Measurements from ENCODE around the gene RNF41. TPM values are rescaled to one million over a fixed set of nuclear protein-coding genes. Genes with fewer than 3 reads are reported as not detected.

Gene RNF41
- total and polyA plus RNA-seq, 4 donors, result 51.5 to 75.1 (median 57.3) TPM

GRCh38 chr12:56248711-56249110 is 27.0 kb upstream of the RNF41 start:
- Histone ChIP-seq H3K36me3 (ENCODE audit: control insufficient read depth, insufficient read depth, low read length) (peaks cover 92% of the 10 kb centered on the region), H3K27ac (ENCODE audit: low read depth, low read length) (no peak overlapping the region), H3K27me3 (ENCODE audit: control insufficient read depth, insufficient read depth, low read length) (no peaks in the 10 kb centered on the region), H3K9me3 (ENCODE audit: control insufficient read depth, insufficient read depth, low read length) (no peaks in the 10 kb centered on the region), H3K4me1 (ENCODE audit: control insufficient read depth, insufficient read depth, low read length) (no peaks in the 10 kb centered on the region), H3K4me3 (ENCODE audit: low read depth, low read length) (no peak overlapping the region)
- WGBS (ENCODE audit: insufficient coverage), result 94% methylated on average over 7 of the region's 8 CpGs
- DNase-seq (ENCODE audit: low read depth in 4 of 6, low spot score in 6 of 6), result no peak

- Histone ChIP-seq H3K9me3 (ENCODE audit: control insufficient read depth, insufficient read depth, low read length) (no peaks in the 10 kb centered on the region), H3K27me3 (ENCODE audit: control insufficient read depth, insufficient read depth, low read length) (no peaks in the 10 kb centered on the region), H3K27ac (ENCODE audit: low read depth, low read length) (no peak overlapping the region), H3K36me3 (ENCODE audit: control insufficient read depth, insufficient read depth, low read length) (peaks cover 92% of the 10 kb centered on the region), H3K4me3 (ENCODE audit: low read depth, low read length) (no peak overlapping the region), H3K4me1 (ENCODE audit: control insufficient read depth, insufficient read depth, low read length) (no peaks in the 10 kb centered on the region)
- WGBS (ENCODE audit: insufficient coverage), result 96% methylated on average over 16 of the region's 16 CpGs
- DNase-seq (ENCODE audit: low read depth in 4 of 6, low spot score in 6 of 6), result no peak
These were observed 26.2 kb upstream of the RNF41 start for GRCh38 chr12:56247923-56248322.

- WGBS (ENCODE audit: insufficient coverage), result 97% methylated on average over 14 of the region's 14 CpGs
- no peaks in the 10 kb centered on the region for H3K27me3 ChIP-seq (ENCODE audit: control insufficient read depth, insufficient read depth, low read length)
- H3K9me3 ChIP-seq (ENCODE audit: control insufficient read depth, insufficient read depth, low read length), result no peaks in the 10 kb centered on the region
- H3K4me1 ChIP-seq (ENCODE audit: control insufficient read depth, insufficient read depth, low read length), result no peaks in the 10 kb centered on the region
- H3K36me3 ChIP-seq (ENCODE audit: control insufficient read depth, insufficient read depth, low read length), result peaks cover 96% of the 10 kb centered on the region
- H3K4me3 ChIP-seq (ENCODE audit: low read depth, low read length), result no peak overlapping the region
- H3K27ac ChIP-seq (ENCODE audit: low read depth, low read length), result no peak overlapping the region
- no peak for DNase-seq (ENCODE audit: low read depth in 4 of 6, low spot score in 6 of 6)
These were observed 22.8 kb upstream of the RNF41 start for GRCh38 chr12:56244494-56244893.

GRCh38 chr12:56243731-56244181 is 22.0 kb upstream of the RNF41 start:
- no peak for DNase-seq (ENCODE audit: low read depth in 4 of 6, low spot score in 6 of 6)
- Histone ChIP-seq H3K27ac (ENCODE audit: low read depth, low read length) (no peak overlapping the region), H3K4me3 (ENCODE audit: low read depth, low read length) (no peak overlapping the region), H3K9me3 (ENCODE audit: control insufficient read depth, insufficient read depth, low read length) (no peaks in the 10 kb centered on the region), H3K36me3 (ENCODE audit: control insufficient read depth, insufficient read depth, low read length) (peaks cover 98% of the 10 kb centered on the region), H3K27me3 (ENCODE audit: control insufficient read depth, insufficient read depth, low read length) (no peaks in the 10 kb centered on the region), H3K4me1 (ENCODE audit: control insufficient read depth, insufficient read depth, low read length) (no peaks in the 10 kb centered on the region)
- 60% methylated on average over 1 of the region's 3 CpGs for WGBS (ENCODE audit: insufficient coverage)

DNA sequence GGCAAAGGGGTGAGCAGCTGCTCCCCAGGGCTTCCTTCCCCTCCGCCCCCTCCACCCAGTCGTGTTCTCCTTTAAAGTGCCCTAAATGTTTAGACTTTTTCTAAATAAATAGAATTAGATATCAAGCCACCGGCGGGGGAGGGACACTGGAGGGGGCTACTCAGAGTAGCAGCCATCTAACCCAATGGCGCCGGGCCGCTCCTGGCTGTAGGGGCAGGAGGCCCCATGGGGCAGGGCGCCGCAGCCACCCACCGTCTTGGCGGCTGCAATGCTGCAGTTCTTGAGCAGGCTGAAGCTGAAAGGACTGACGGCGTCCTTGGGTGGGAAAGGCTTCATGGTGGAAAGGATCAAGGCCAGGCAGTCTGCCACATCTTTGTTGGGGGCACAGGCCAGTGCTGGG is 21.3 kb upstream of the RNF41 start:
- 96% methylated on average over 9 of the region's 13 CpGs for WGBS (ENCODE audit: insufficient coverage)
- H3K27ac ChIP-seq (ENCODE audit: low read depth, low read length), result peak overlapping the region; percentile 10

DNA sequence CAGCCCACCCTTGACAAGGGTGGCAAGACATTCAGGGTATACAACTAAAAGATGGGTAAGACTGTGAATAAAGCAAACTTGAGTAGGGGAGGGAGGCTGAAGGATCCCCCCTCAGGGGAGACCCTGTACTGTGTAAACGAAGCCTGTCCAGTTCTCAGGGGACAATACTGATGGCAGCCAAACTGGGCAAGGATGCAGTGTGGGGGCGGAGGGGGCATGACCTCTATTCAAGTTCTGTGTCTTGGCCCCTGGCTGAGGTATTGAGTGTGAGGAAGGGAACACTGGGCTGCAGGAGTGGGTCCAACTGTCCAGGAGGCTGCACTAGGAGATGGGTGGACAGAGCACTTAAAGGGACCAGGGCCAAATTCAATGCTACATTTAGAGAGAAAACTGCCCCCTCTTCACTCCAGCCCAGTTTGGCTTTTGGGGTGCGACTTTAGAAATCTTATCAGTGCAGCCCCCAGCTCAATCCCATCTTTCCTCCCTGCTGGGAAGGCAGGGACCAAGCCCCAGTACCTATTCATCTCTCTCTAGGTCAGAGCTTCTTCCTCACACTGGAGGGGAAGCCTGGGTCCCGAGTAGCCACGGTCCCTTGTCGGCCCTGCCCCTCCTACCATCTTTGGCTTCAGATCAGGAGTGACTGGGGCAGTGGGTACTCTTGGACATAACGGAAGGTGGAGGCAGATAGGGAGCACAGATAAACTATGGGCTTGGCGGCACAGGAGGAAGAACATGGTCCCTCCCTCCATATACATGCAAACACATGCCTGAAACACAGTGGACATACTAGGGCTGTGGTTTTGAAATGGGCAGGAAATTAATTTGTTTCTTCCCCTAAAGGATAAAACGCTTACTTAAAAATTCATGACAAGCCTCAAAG is 19.9 kb upstream of the RNF41 start:
- no peak overlapping the region for H3K27ac ChIP-seq (ENCODE audit: low read depth, low read length)
- H3K4me1 ChIP-seq (ENCODE audit: control insufficient read depth, insufficient read depth, low read length), result no peaks in the 10 kb centered on the region
- no peak overlapping the region for H3K4me3 ChIP-seq (ENCODE audit: low read depth, low read length)
- H3K36me3 ChIP-seq (ENCODE audit: control insufficient read depth, insufficient read depth, low read length), result peaks cover 98% of the 10 kb centered on the region
- WGBS (ENCODE audit: insufficient coverage), result 72% methylated on average over 3 of the region's 9 CpGs
- H3K9me3 ChIP-seq (ENCODE audit: control insufficient read depth, insufficient read depth, low read length), result no peaks in the 10 kb centered on the region
- H3K27me3 ChIP-seq (ENCODE audit: control insufficient read depth, insufficient read depth, low read length), result no peaks in the 10 kb centered on the region
- DNase-seq (ENCODE audit: low read depth in 4 of 6, low spot score in 6 of 6), result no peak

More for the DNA sequence above, 21.3 kb upstream of the RNF41 start:
- Histone ChIP-seq H3K27me3 (ENCODE audit: control insufficient read depth, insufficient read depth, low read length) (no peaks in the 10 kb centered on the region), H3K36me3 (ENCODE audit: control insufficient read depth, insufficient read depth, low read length) (peaks cover 97% of the 10 kb centered on the region), H3K4me3 (ENCODE audit: low read depth, low read length) (no peak overlapping the region), H3K4me1 (ENCODE audit: control insufficient read depth, insufficient read depth, low read length) (no peaks in the 10 kb centered on the region), H3K9me3 (ENCODE audit: control insufficient read depth, insufficient read depth, low read length) (no peaks in the 10 kb centered on the region)
- no peak for DNase-seq (ENCODE audit: low read depth in 4 of 6, low spot score in 6 of 6)

GRCh38 chr12:56237552-56237951 is 15.8 kb upstream of the RNF41 start:
- Histone ChIP-seq H3K4me1 (ENCODE audit: control insufficient read depth, insufficient read depth, low read length) (no peaks in the 10 kb centered on the region), H3K4me3 (ENCODE audit: low read depth, low read length) (no peak overlapping the region), H3K36me3 (ENCODE audit: control insufficient read depth, insufficient read depth, low read length) (peaks cover 76% of the 10 kb centered on the region), H3K9me3 (ENCODE audit: control insufficient read depth, insufficient read depth, low read length) (no peaks in the 10 kb centered on the region), H3K27me3 (ENCODE audit: control insufficient read depth, insufficient read depth, low read length) (no peaks in the 10 kb centered on the region), H3K27ac (ENCODE audit: low read depth, low read length) (no peak overlapping the region)
- DNase-seq (ENCODE audit: low read depth in 4 of 6, low spot score in 6 of 6), result no peak
- 68% methylated on average over 8 of the region's 11 CpGs for WGBS (ENCODE audit: insufficient coverage)

DNA sequence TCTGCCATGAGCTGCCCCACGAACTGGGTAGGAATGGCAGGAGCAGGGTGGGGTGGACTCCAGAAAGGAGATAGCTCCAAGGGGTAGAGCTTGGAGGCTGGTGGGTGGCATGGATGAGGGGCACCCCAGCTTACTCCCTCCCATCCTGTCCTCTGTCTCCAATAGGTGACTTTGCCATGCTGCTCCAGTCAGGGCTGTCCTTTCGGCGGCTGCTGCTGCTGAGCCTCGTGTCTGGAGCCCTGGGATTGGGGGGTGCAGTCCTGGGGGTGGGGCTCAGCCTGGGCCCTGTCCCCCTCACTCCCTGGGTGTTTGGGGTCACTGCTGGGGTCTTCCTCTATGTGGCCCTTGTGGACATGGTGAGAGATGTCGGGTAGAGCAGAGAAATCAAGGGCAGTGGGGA is 15.3 kb upstream of the RNF41 start:
- no peaks in the 10 kb centered on the region for H3K9me3 ChIP-seq (ENCODE audit: control insufficient read depth, insufficient read depth, low read length)
- H3K27me3 ChIP-seq (ENCODE audit: control insufficient read depth, insufficient read depth, low read length), result no peaks in the 10 kb centered on the region
- no peak overlapping the region for H3K27ac ChIP-seq (ENCODE audit: low read depth, low read length)
- 88% methylated on average over 5 of the region's 5 CpGs for WGBS (ENCODE audit: insufficient coverage)
- DNase-seq (ENCODE audit: low read depth in 4 of 6, low spot score in 6 of 6), result no peak
- H3K36me3 ChIP-seq (ENCODE audit: control insufficient read depth, insufficient read depth, low read length), result peaks cover 70% of the 10 kb centered on the region
- H3K4me1 ChIP-seq (ENCODE audit: control insufficient read depth, insufficient read depth, low read length), result no peaks in the 10 kb centered on the region
- H3K4me3 ChIP-seq (ENCODE audit: low read depth, low read length), result no peak overlapping the region

GRCh38 chr12:56236091-56236490 is 14.4 kb upstream of the RNF41 start:
- Histone ChIP-seq H3K9me3 (ENCODE audit: control insufficient read depth, insufficient read depth, low read length) (no peaks in the 10 kb centered on the region), H3K27ac (ENCODE audit: low read depth, low read length) (no peak overlapping the region), H3K36me3 (ENCODE audit: control insufficient read depth, insufficient read depth, low read length) (peaks cover 61% of the 10 kb centered on the region), H3K4me1 (ENCODE audit: control insufficient read depth, insufficient read depth, low read length) (no peaks in the 10 kb centered on the region), H3K4me3 (ENCODE audit: low read depth, low read length) (no peak overlapping the region), H3K27me3 (ENCODE audit: control insufficient read depth, insufficient read depth, low read length) (no peaks in the 10 kb centered on the region)
- no peak for DNase-seq (ENCODE audit: low read depth in 4 of 6, low spot score in 6 of 6)
- WGBS (ENCODE audit: insufficient coverage), result 98% methylated on average over 6 of the region's 6 CpGs

All from spinal cord (tissue), 10 donors.